H1 (cell line): Measurements from ENCODE around the gene TANC1. TPM values are rescaled to one million over a fixed set of nuclear protein-coding genes. Genes with fewer than 3 reads are reported as not detected.

Experiments
- CTCF ChIA-PET: fragments of 300-600 bp; sonication (Branson Sonifier 250); formaldehyde crosslinking; loops from one replicate; lab custom pipeline; 2021; ENCODE audit not compliant: partially characterized antibody; lab: Charles Lee
- POLR2A ChIA-PET: fragments of 300-600 bp; sonication (Branson Sonifier 250); formaldehyde crosslinking; loops from one replicate; lab custom pipeline; 2021; ENCODE audit warnings: inconsistent platforms; ENCODE audit not compliant: partially characterized antibody; lab: Charles Lee
- DNase-seq, 2 experiments: peaks; one replicate each; pipeline versions ENCODE4 v3.0.0 to v3.0.0-alpha.2; 2010 to 2022; ENCODE audit warnings: low spot score in 2 of 2, low read depth in 1 of 2, mixed read lengths in 1 of 2
- FAIRE-seq: peaks from 2 replicates; lab custom pipeline; 2011; peaks lifted over from hg19 to GRCh38; lab: Jason Lieb, UNC
- H2AFZ ChIP-seq: 2 replicates; pipeline ENCODE4 v1.8.1; 2012; ENCODE audit warnings: low read length, inconsistent platforms
- H2AK5ac ChIP-seq: 2 replicates; pipeline ENCODE4 v1.6.1; 2013; ENCODE audit warnings: low read depth, low read length
- H2BK120ac ChIP-seq: replicated peaks from 2 replicates; pipeline ENCODE3; 2013; ENCODE audit warnings: low read depth, low read length, inconsistent platforms
- H2BK12ac ChIP-seq: 2 replicates; pipeline ENCODE4 v1.6.1; 2013; ENCODE audit warnings: low read depth, low read length
- H2BK15ac ChIP-seq: 2 replicates; pipeline ENCODE4 v1.6.1; 2013; ENCODE audit warnings: low read length
- H2BK20ac ChIP-seq: 2 replicates; pipeline ENCODE4 v1.6.1; 2013; ENCODE audit warnings: low read length
- H2BK5ac ChIP-seq: 2 replicates; pipeline ENCODE4 v1.6.1; 2013; ENCODE audit warnings: low read depth, low read length
- H3K14ac ChIP-seq: 2 replicates; pipeline ENCODE4 v1.6.1; 2013; ENCODE audit warnings: inconsistent platforms; ENCODE audit not compliant: insufficient read length
- H3K18ac ChIP-seq: 2 replicates; pipeline ENCODE4 v1.6.1; 2013; ENCODE audit warnings: low read length; ENCODE audit errors: extremely low read depth
- H3K23ac ChIP-seq: 2 replicates; pipeline ENCODE4 v1.6.1; 2013; ENCODE audit warnings: inconsistent platforms; ENCODE audit not compliant: insufficient read length
- H3K23me2 ChIP-seq: 2 replicates; pipeline ENCODE4 v1.6.1; 2013; ENCODE audit warnings: low read depth, low read length
- H3K27ac ChIP-seq: 2 replicates; pipeline ENCODE4 v1.6.1; 2011; ENCODE audit warnings: low read depth, low read length, inconsistent platforms
- H3K27me3 ChIP-seq, 4 experiments: replicated peaks in 1 of 4; 1 replicate in 1 of 4; 2 replicates in 3 of 4; pipeline versions ENCODE4 v1.6.1 to v1.8.1; 2011 to 2013; ENCODE audit warnings: low read length in 3 of 4, mild to moderate bottlenecking in 3 of 4, inconsistent platforms in 2 of 4, mixed read lengths in 2 of 4, moderate library complexity in 1 of 4; ENCODE audit not compliant: control insufficient read depth in 3 of 4, insufficient read depth in 3 of 4; ENCODE audit errors: extremely low read depth in 1 of 4
- H3K36me3 ChIP-seq, 4 experiments: 2 replicates each; pipeline versions ENCODE4 v1.6.1 to v1.8.1; 2011 to 2013; ENCODE audit warnings: mild to moderate bottlenecking in 4 of 4, low read length in 3 of 4, moderate library complexity in 2 of 4, control low read depth in 1 of 4, inconsistent platforms in 1 of 4; ENCODE audit not compliant: insufficient read depth in 4 of 4, control insufficient read depth in 2 of 4
- H3K4ac ChIP-seq: replicated peaks from 2 replicates; pipeline ENCODE3; 2013; ENCODE audit warnings: low read length, low read depth, mixed read lengths, inconsistent platforms; ENCODE audit not compliant: insufficient read length
- H3K4me1 ChIP-seq, 4 experiments: replicated peaks in 1 of 4; 1 replicate in 1 of 4; 2 replicates in 3 of 4; pipeline versions ENCODE4 v1.6.1 to v1.8.1; 2011 to 2013; ENCODE audit warnings: low read length in 3 of 4, inconsistent platforms in 2 of 4, mixed read lengths in 1 of 4; ENCODE audit not compliant: insufficient read depth in 4 of 4, control insufficient read depth in 3 of 4
- H3K4me2 ChIP-seq, 2 experiments: 2 replicates each; pipeline versions ENCODE4 v1.6.1 to v1.8.1; 2011 to 2013; ENCODE audit warnings: low read depth in 2 of 2, low read length in 2 of 2, control low read depth in 1 of 2, inconsistent platforms in 1 of 2, mild to moderate bottlenecking in 1 of 2; ENCODE audit not compliant: insufficient read depth in 1 of 2
- H3K4me3 ChIP-seq, 4 experiments: fragments of 200-600, 300-600 bp in 1 of 4; sonication (generic), shearing (Covaris generic), sonication (Bioruptor Twin) in 1 of 4; 2 replicates each; pipeline versions ENCODE4 v1.5.1 to v1.8.1; 2011 to 2016; ENCODE audit warnings: low read length in 4 of 4, low read depth in 3 of 4, control low read depth in 2 of 4, inconsistent platforms in 2 of 4, mild to moderate bottlenecking in 2 of 4, mixed read lengths in 1 of 4, moderate library complexity in 1 of 4; ENCODE audit not compliant: insufficient read depth in 2 of 4; ENCODE audit errors: extremely low read depth in 1 of 4
- H3K56ac ChIP-seq: replicated peaks from 2 replicates; pipeline ENCODE3; 2013; ENCODE audit warnings: low read depth, mild to moderate bottlenecking, mixed read lengths, low read length, inconsistent platforms; ENCODE audit not compliant: insufficient read length
- H3K79me1 ChIP-seq: 2 replicates; pipeline ENCODE4 v1.6.1; 2013; ENCODE audit warnings: low read depth, low read length, control low read depth
- H3K79me2 ChIP-seq, 2 experiments: 2 replicates each; pipeline versions ENCODE4 v1.6.1 to v1.8.1; 2012 to 2013; ENCODE audit warnings: low read length in 2 of 2, mild to moderate bottlenecking in 2 of 2, inconsistent platforms in 1 of 2; ENCODE audit not compliant: insufficient read depth in 2 of 2, control insufficient read depth in 1 of 2
- H3K9ac ChIP-seq, 4 experiments: replicated peaks in 1 of 4; 1 replicate in 1 of 4; 2 replicates in 3 of 4; pipeline versions ENCODE4 v1.6.1 to v1.8.1; 2011 to 2013; ENCODE audit warnings: low read depth in 3 of 4, low read length in 3 of 4, control low read depth in 2 of 4, mild to moderate bottlenecking in 2 of 4, moderate library complexity in 2 of 4, inconsistent platforms in 1 of 4; ENCODE audit errors: extremely low read depth in 1 of 4
- H3K9me3 ChIP-seq, 2 experiments: 2 replicates each; pipeline versions ENCODE4 v1.6.1 to v1.8.1; 2012 to 2013; ENCODE audit warnings: mild to moderate bottlenecking in 2 of 2, moderate library complexity in 2 of 2, control low read depth in 1 of 2, inconsistent platforms in 1 of 2, low read depth in 1 of 2, low read length in 1 of 2, mixed read lengths in 1 of 2; ENCODE audit not compliant: insufficient read depth in 2 of 2
- H4K20me1 ChIP-seq, 2 experiments: replicated peaks in 1 of 2; 2 replicates each; pipeline versions ENCODE3 to v1.8.1; 2011 to 2013; ENCODE audit warnings: inconsistent platforms in 2 of 2, low read length in 2 of 2, mild to moderate bottlenecking in 1 of 2; ENCODE audit not compliant: insufficient read depth in 2 of 2, control insufficient read depth in 1 of 2
- H4K5ac ChIP-seq: 2 replicates; pipeline ENCODE4 v1.6.1; 2013; ENCODE audit warnings: low read length, low read depth, mixed read lengths, inconsistent platforms; ENCODE audit not compliant: insufficient read length
- H4K8ac ChIP-seq: 2 replicates; pipeline ENCODE4 v1.8.0; 2013; ENCODE audit warnings: mild to moderate bottlenecking, moderate library complexity, low read length, inconsistent platforms; ENCODE audit not compliant: insufficient read depth; ENCODE audit errors: extremely low read depth
- H4K91ac ChIP-seq: replicated peaks from 2 replicates; pipeline ENCODE3; 2013; ENCODE audit warnings: low read length, mixed read lengths, inconsistent platforms; ENCODE audit not compliant: insufficient read length
- SIX5 ChIP-seq: IDR thresholded peaks from 2 replicates; pipeline ENCODE4 v1.6.1; 2011; ENCODE audit warnings: mild to moderate bottlenecking, low read depth, low read length
- TEAD4 ChIP-seq: IDR thresholded peaks from 2 replicates; pipeline ENCODE4 v1.6.1; 2012; ENCODE audit warnings: low read depth, low read length, inconsistent platforms, mixed read lengths
- ZNF274 ChIP-seq: IDR thresholded peaks from 2 replicates; pipeline ENCODE4 v1.7.0; 2012; ENCODE audit warnings: low read length, borderline replicate concordance; ENCODE audit errors: extremely low read depth
- WGBS, 2 experiments: shearing (Covaris generic) in 1 of 2; methylation state at CpG; one replicate each; pipeline versions ENCODE4 v1.1.6 to v1.1.7; 2013 to 2015; ENCODE audit warnings: low lambda C conversion rate in 2 of 2, mixed read lengths in 2 of 2, inconsistent platforms in 1 of 2, low coverage in 1 of 2, missing lambda C conversion rate in 1 of 2; ENCODE audit not compliant: insufficient replicate concordance in 2 of 2, insufficient coverage in 1 of 2, insufficient read length in 1 of 2; ENCODE audit errors: extremely low coverage in 1 of 2, missing lambda C conversion rate in 1 of 2; 5-methylcytosine and 5-hydroxymethylcytosine counted together
- polyA plus RNA-seq, 7 experiments: library from polyadenylated mRNA; depleted of rRNA in 3 of 7; stranded (reverse) in 5 of 7; unstranded in 2 of 7; fragments of >200 nt in 5 of 7; fragments of 200-250 nt in 2 of 7; gene quantifications; 1 replicate in 5 of 7; 2 replicates in 1 of 7; 4 replicates in 1 of 7; pipeline versions ENCODE4 v1.2.1 to v1.2.3, GENCODE V29; 2011 to 2013; ENCODE audit warnings: missing spikeins in 2 of 7, mixed read lengths in 2 of 7
- total RNA-seq: library from RNA; stranded (reverse); fragmentation: NEBNext Ultra II Directional; extraction: Animal tissue kit (Norgen Biotek cat#: 25700); gene quantifications from 2 replicates; pipeline ENCODE4 v1.2.1, GENCODE V29; 2021
- TF ChIP-seq, protein P1 (sequence below), 3 experiments: IDR thresholded peaks; 1 replicate in 2 of 3; 2 replicates in 1 of 3; pipeline versions ENCODE4 v1.5.1 to v1.6.1; 2011; ENCODE audit warnings: low read length in 3 of 3, mild to moderate bottlenecking in 3 of 3, inconsistent platforms in 2 of 3, low read depth in 1 of 3, moderate library complexity in 1 of 3; ENCODE audit not compliant: insufficient read depth in 1 of 3; ENCODE audit errors: control extremely low read depth in 1 of 3

Gene TANC1
- total and polyA plus RNA-seq, 2 of the 8 experiments (the other 6 are each of a cell fraction or from before 2014, with no cell fraction given): 4.1 to 7.6 TPM

DNA sequence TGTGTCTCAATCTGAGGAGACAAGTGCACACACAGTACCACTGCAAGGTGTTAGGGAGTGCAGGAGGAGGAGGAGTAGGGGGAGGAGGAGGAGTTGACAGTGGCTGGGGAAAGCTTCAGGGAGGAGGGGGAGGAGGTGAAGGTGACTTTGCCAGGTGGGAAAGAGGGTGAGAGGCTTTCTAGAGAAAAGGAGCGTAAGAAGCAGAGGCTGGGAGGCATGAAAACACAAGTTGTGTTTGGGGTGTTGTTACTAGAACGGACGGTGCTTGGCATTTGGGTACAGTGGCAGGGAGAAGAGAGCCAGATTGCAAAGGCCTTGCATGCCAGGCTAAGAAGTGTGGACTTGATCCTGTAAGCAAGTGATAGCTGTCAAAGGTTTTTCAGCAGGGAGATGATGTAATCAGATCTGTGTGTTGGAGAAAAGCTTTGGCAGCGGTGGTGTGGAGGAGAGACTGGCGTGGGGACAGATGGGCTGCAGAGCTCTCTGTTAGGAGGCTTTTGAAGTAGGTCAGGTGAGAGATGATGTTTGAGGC is 16.2 kb downstream of the TANC1 start:
- no peak for DNase-seq

More for the DNA sequence above, 16.2 kb downstream of the TANC1 start:
- no peak overlapping the region for H3K27ac ChIP-seq
- no peak overlapping the region for H2AFZ ChIP-seq
- H3K36me3 ChIP-seq: no peaks in the 10 kb centered on the region
- no peaks in the 10 kb centered on the region for H3K23me2 ChIP-seq
- no peak for TF ChIP-seq ZNF274
- TF ChIP-seq SIX5: no peak
- TF ChIP-seq TEAD4: no peak
- TF ChIP-seq, protein P1, sequence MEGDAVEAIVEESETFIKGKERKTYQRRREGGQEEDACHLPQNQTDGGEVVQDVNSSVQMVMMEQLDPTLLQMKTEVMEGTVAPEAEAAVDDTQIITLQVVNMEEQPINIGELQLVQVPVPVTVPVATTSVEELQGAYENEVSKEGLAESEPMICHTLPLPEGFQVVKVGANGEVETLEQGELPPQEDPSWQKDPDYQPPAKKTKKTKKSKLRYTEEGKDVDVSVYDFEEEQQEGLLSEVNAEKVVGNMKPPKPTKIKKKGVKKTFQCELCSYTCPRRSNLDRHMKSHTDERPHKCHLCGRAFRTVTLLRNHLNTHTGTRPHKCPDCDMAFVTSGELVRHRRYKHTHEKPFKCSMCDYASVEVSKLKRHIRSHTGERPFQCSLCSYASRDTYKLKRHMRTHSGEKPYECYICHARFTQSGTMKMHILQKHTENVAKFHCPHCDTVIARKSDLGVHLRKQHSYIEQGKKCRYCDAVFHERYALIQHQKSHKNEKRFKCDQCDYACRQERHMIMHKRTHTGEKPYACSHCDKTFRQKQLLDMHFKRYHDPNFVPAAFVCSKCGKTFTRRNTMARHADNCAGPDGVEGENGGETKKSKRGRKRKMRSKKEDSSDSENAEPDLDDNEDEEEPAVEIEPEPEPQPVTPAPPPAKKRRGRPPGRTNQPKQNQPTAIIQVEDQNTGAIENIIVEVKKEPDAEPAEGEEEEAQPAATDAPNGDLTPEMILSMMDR (IDR thresholded peaks at IDR 0.05; ENCODE audit: control extremely low read depth in 1 of 3, insufficient read depth in 1 of 3, low read depth in 1 of 3, low read length in 3 of 3): no peak
- H3K4me2 ChIP-seq: no peak overlapping the region
- CTCF ChIA-PET: interaction anchor here (0.8 to 4.2 kb wide), 5 partner anchors 11 to 134 kb away, joined by 3 to 22 read pairs (median 4); no protein-coding TSS in a partner anchor
- H4K91ac ChIP-seq: no peak overlapping the region
- H3K56ac ChIP-seq: no peak overlapping the region
- no peak overlapping the region; the same call in 1 of the 2 replicates for H2AK5ac ChIP-seq
- H2BK20ac ChIP-seq: no peak overlapping the region
- POLR2A ChIA-PET: interaction anchor here (0.8 to 1.6 kb wide), 2 partner anchors 12 to 79 kb away, joined by 3 to 4 read pairs; no protein-coding TSS in a partner anchor
- peak overlapping the region in 1 of 4 experiments; percentile 28; a peak in 1 of 7 replicates for H3K9ac ChIP-seq
- H3K4me1 ChIP-seq: peaks cover 0 to 2% (median 0%) of the 10 kb centered on the region in 4 experiments; a peak in 2 of 7 replicates
- 58% methylated on average over 5 of the region's 5 CpGs; no CpG with 5 or more reads in 1 of the 2 experiments for WGBS, 2 experiments
- no peak overlapping the region for H3K4me3 ChIP-seq
- no peaks in the 10 kb centered on the region for H3K27me3 ChIP-seq
- no peak overlapping the region for H3K23ac ChIP-seq
- no peak overlapping the region for H3K4ac ChIP-seq
- H4K5ac ChIP-seq: no peak overlapping the region
- H3K79me2 ChIP-seq: no peaks in the 10 kb centered on the region; a peak in 1 of 4 replicates
- H2BK120ac ChIP-seq: no peak overlapping the region
- FAIRE-seq: no peak
- no peak overlapping the region for H3K14ac ChIP-seq
- H3K79me1 ChIP-seq: peaks cover 2% of the 10 kb centered on the region; the same call in 1 of the 2 replicates
- H4K8ac ChIP-seq: no peak overlapping the region
- no peak overlapping the region for H2BK12ac ChIP-seq
- peak overlapping the region; percentile 48 for H3K18ac ChIP-seq
- no peak overlapping the region for H2BK5ac ChIP-seq
- 0 out of 2 replicates have a peak overlapping the region, but pooled peaks have one; percentile 61 for H2BK15ac ChIP-seq
- H3K9me3 ChIP-seq: no peaks in the 10 kb centered on the region
- peaks cover 0 to 2% of the 10 kb centered on the region in 2 experiments for H4K20me1 ChIP-seq
